AG04450 (cell line): Measurements from ENCODE around the gene LMF1. TPM values are rescaled to one million over a fixed set of nuclear protein-coding genes. Genes with fewer than 3 reads are reported as not detected.
"Not testable (repeated sequence)": the region's sequence is repeated elsewhere in the genome, so short reads cannot be mapped to it uniquely, and the experiment has no call there.

Experiments used
- CTCF ChIA-PET: fragments of 300-600, 350-600 bp; formaldehyde crosslinking; extraction: SDS; loops from one replicate; lab custom pipeline; 2022; ENCODE audit warnings: antibody characterized with exemption, inconsistent platforms; lab: Charles Lee
- POLR2A ChIA-PET: fragments of 350-600 bp; formaldehyde crosslinking; extraction: SDS; loops from one replicate; lab custom pipeline; 2021; ENCODE audit warnings: antibody characterized with exemption, inconsistent platforms; lab: Yijun Ruan, JAX
- DNase-seq: peaks from one replicate; pipeline ENCODE4 v3.0.0-alpha.2; 2011; ENCODE audit warnings: low read depth, low spot score
- H3K27ac ChIP-seq: one replicate; pipeline ENCODE4 v1.5.1; 2012; ENCODE audit warnings: low read depth, low read length, control low read depth
- H3K27me3 ChIP-seq: one replicate; pipeline ENCODE4 v1.6.0; 2012; ENCODE audit warnings: low read length; ENCODE audit not compliant: control insufficient read depth, insufficient read depth
- H3K4me3 ChIP-seq: 2 replicates; pipeline ENCODE4 v1.5.1; 2011; ENCODE audit warnings: mild to moderate bottlenecking, low read depth, low read length, control low read depth
- H3K9me3 ChIP-seq: 2 replicates; pipeline ENCODE4 v1.5.1; 2012; ENCODE audit warnings: low read length; ENCODE audit not compliant: control insufficient read depth, insufficient read depth
- CTCF ChIP-seq: IDR thresholded peaks from 2 replicates; pipeline ENCODE4 v1.5.1; 2011; ENCODE audit warnings: low read depth, low read length, control low read depth, inconsistent platforms
- polyA plus RNA-seq: library from polyadenylated mRNA; depleted of rRNA; stranded (reverse); fragments of >200 nt; gene quantifications from 2 replicates; pipeline ENCODE4 v1.2.3, GENCODE V29; 2011

Gene LMF1
- polyA plus RNA-seq, 1 experiment, result 11.8 TPM

GRCh38 chr16:952321-952720 is 18.5 kb downstream of the LMF1 start:
- Histone ChIP-seq H3K9me3 (peaks cover 7% of the 10 kb centered on the region; the same call in 1 of the 2 replicates), H3K4me3 (no peak overlapping the region), H3K27ac (no peak overlapping the region), H3K27me3 (no peaks in the 10 kb centered on the region)
- ChIA-PET CTCF (no interaction called here), POLR2A (no interaction called here)
- no peak for TF ChIP-seq CTCF
- DNase-seq, result no peak

GRCh38 chr16:951660-952301 is 19.0 kb downstream of the LMF1 start:
- H3K4me3 ChIP-seq, result no peak overlapping the region
- no peak for TF ChIP-seq CTCF
- CTCF ChIA-PET, result interaction anchor here (0.6 kb wide), 1 partner anchor 210 kb away, joined by 4 read pairs; no protein-coding TSS in a partner anchor
- no peak for DNase-seq
- no peaks in the 10 kb centered on the region for H3K27me3 ChIP-seq
- H3K27ac ChIP-seq, result no peak overlapping the region
- peaks cover 12% of the 10 kb centered on the region; the same call in 1 of the 2 replicates for H3K9me3 ChIP-seq
- POLR2A ChIA-PET, result no interaction called here

- H3K4me3 ChIP-seq, POLR2A ChIA-PET, H3K27me3 ChIP-seq, H3K27ac ChIP-seq, DNase-seq: not testable (repeated sequence)
- CTCF ChIA-PET, result interaction anchor here (0.6 kb wide), 1 partner anchor 209 kb away, joined by 4 read pairs; no protein-coding TSS in a partner anchor
- peaks cover 12% of the 10 kb centered on the region; the same call in 1 of the 2 replicates for H3K9me3 ChIP-seq
These were observed 19.8 kb downstream of the LMF1 start for GRCh38 chr16:950733-951573.

- H3K9me3 ChIP-seq, result peaks cover 12% of the 10 kb centered on the region; the same call in 1 of the 2 replicates
- H3K4me3 ChIP-seq, CTCF ChIA-PET, H3K27ac ChIP-seq, POLR2A ChIA-PET, H3K27me3 ChIP-seq, DNase-seq: not testable (repeated sequence)
These were observed 22.0 kb downstream of the LMF1 start for GRCh38 chr16:948767-949166.

- DNase-seq, POLR2A ChIA-PET, CTCF ChIA-PET, H3K4me3 ChIP-seq, H3K27ac ChIP-seq, H3K27me3 ChIP-seq: not testable (repeated sequence)
- H3K9me3 ChIP-seq, result peaks cover 13% of the 10 kb centered on the region; the same call in 1 of the 2 replicates
These were observed 22.9 kb downstream of the LMF1 start for GRCh38 chr16:947922-948303.

- Histone ChIP-seq H3K4me3 (no peak overlapping the region), H3K27me3 (no peaks in the 10 kb centered on the region), H3K9me3 (peaks cover 18% of the 10 kb centered on the region), H3K27ac (no peak overlapping the region)
- DNase-seq, result no peak
- ChIA-PET POLR2A (no interaction called here), CTCF (no interaction called here)
- TF ChIP-seq CTCF, result no peak
These were observed 23.4 kb downstream of the LMF1 start for GRCh38 chr16:947255-947921.
